Measurements from ENCODE around the gene TCF25.

DNA sequence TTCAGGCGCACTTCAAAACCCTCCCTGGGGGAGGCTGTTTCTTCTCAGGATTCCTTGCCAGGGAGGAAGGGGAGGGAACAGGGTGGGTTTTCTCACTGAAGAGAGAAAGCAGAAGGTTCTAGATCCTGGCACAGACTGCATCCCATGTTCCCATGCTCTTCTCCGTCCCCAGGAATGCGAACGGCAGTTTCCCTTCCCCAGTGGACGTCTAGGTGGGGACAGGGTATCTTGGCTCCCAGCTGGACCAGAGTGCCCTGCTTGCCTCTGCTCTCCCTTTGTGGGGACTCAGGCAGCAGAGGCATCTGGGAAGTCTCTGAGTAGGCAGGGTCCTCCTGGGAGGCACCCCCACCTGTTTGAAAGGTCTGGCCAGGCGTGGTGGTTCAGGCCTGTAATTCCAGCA lies 3.0 kb upstream of the TCF25 start:
- TF ChIP-seq, protein P1, sequence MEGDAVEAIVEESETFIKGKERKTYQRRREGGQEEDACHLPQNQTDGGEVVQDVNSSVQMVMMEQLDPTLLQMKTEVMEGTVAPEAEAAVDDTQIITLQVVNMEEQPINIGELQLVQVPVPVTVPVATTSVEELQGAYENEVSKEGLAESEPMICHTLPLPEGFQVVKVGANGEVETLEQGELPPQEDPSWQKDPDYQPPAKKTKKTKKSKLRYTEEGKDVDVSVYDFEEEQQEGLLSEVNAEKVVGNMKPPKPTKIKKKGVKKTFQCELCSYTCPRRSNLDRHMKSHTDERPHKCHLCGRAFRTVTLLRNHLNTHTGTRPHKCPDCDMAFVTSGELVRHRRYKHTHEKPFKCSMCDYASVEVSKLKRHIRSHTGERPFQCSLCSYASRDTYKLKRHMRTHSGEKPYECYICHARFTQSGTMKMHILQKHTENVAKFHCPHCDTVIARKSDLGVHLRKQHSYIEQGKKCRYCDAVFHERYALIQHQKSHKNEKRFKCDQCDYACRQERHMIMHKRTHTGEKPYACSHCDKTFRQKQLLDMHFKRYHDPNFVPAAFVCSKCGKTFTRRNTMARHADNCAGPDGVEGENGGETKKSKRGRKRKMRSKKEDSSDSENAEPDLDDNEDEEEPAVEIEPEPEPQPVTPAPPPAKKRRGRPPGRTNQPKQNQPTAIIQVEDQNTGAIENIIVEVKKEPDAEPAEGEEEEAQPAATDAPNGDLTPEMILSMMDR (IDR thresholded peaks at IDR 0.05), result no peak
- no peak for TF ChIP-seq POLR2A (IDR thresholded peaks at IDR 0.05)
